DMS114 treated with DMSO at 0.1 percent for 48 hours (cell line): ENCODE results near the gene BEGAIN.

Source experiments
- DNase-seq: peaks from one replicate; lab custom pipeline; 2025; ENCODE audit not compliant: unreplicated experiment; lab: John Stamatoyannopoulos, UW

Gene BEGAIN

GRCh38 chr14:100554696-100555320 is 32.4 kb downstream of the BEGAIN start:
- no peak for DNase-seq

GRCh38 chr14:100554082-100554677 is 33.0 kb downstream of the BEGAIN start:
- DNase-seq, result no peak

- DNase-seq, result no peak
Measured at GRCh38 chr14:100553471-100553870, 33.7 kb downstream of the BEGAIN start.

GRCh38 chr14:100552524-100553125 is 34.6 kb downstream of the BEGAIN start:
- DNase-seq, result no peak

- DNase-seq, result no peak
Measured at GRCh38 chr14:100551056-100551455, 36.2 kb downstream of the BEGAIN start.

GRCh38 chr14:100549834-100550625 is 37.2 kb downstream of the BEGAIN start:
- DNase-seq, result no peak

GRCh38 chr14:100548939-100549338 is 38.3 kb downstream of the BEGAIN start:
- DNase-seq, result no peak

GRCh38 chr14:100548295-100548655 is 38.9 kb downstream of the BEGAIN start:
- DNase-seq, result no peak

GRCh38 chr14:100547633-100548294 is 39.5 kb downstream of the BEGAIN start:
- DNase-seq, result no peak

GRCh38 chr14:100546051-100546443 is 41.2 kb downstream of the BEGAIN start:
- no peak for DNase-seq

- no peak for DNase-seq
Measured at GRCh38 chr14:100545359-100545758, 41.9 kb downstream of the BEGAIN start.

GRCh38 chr14:100544506-100545141 is 42.6 kb downstream of the BEGAIN start:
- no peak for DNase-seq

- no peak for DNase-seq
Measured at GRCh38 chr14:100543471-100544455, 43.5 kb downstream of the BEGAIN start.

GRCh38 chr14:100542619-100543205 is 44.5 kb downstream of the BEGAIN start:
- DNase-seq, result no peak

GRCh38 chr14:100541621-100542560 is 45.3 kb downstream of the BEGAIN start:
- no peak for DNase-seq

GRCh38 chr14:100540926-100541620 is 46.1 kb downstream of the BEGAIN start:
- no peak for DNase-seq

GRCh38 chr14:100540141-100540925 is 46.9 kb downstream of the BEGAIN start:
- DNase-seq, result no peak
